ENCODE data around the gene RND1. TPM values are rescaled to one million over a fixed set of nuclear protein-coding genes. Genes with fewer than 3 reads are reported as not detected.

Gene RND1
- total and polyA plus RNA-seq, 2 of the 8 experiments (the other 6 are each of a cell fraction or from before 2014, with no cell fraction given), result 15.8 to 17.1 TPM

DNA sequence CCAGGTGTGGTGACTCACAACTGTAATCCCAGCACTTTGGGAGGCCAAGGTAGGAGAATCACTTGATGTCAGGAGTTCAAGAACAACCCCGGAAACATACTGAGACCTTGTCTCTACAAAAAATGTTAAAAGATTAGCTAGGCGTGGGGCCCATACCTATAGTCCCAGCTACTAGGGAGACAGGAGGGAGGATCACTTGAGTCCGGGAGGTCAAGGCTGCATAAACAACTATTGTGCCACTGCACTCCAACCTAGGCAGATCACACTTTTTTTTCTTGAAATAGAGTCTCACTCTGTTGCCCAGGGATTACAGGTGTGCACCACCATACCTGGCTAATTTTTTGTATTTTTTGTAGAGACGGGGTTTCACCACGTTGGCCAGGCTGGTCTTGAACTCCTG is 6.1 kb downstream of the RND1 start (continued):
- TF ChIP-seq RBBP5 (IDR thresholded peaks at IDR 0.05; ENCODE audit: borderline replicate concordance, low read depth, low read length) (no peak), FOSL1 (IDR thresholded peaks at IDR 0.05; ENCODE audit: insufficient read depth, low read depth, low read length) (no peak)
- TF ChIP-seq, protein P1, sequence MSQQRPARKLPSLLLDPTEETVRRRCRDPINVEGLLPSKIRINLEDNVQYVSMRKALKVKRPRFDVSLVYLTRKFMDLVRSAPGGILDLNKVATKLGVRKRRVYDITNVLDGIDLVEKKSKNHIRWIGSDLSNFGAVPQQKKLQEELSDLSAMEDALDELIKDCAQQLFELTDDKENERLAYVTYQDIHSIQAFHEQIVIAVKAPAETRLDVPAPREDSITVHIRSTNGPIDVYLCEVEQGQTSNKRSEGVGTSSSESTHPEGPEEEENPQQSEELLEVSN (IDR thresholded peaks at IDR 0.05), result no peak
- TF ChIP-seq, protein P2, sequence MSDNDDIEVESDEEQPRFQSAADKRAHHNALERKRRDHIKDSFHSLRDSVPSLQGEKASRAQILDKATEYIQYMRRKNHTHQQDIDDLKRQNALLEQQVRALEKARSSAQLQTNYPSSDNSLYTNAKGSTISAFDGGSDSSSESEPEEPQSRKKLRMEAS (IDR thresholded peaks at IDR 0.05), result no peak
